ENCODE data around the gene BHMT2.

BHMT2 gene

DNA sequence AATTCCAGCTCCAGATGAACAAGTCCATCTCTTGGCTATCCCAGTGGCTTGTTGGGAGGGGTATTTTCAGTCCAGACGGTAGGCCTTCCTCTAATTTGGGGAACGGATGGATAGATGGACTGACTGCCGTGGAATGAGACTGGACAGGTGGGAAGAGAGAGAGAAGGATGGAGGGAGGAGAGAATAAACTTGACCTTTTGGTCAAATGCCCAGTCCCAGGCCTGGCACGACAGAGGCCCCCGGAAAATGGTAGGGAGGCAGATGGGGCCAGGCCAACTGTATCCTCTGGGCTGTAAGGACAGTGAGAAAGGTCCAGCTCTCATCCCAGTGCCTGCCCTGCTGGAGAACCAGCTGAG, 43.1 kb downstream of the BHMT2 start:
- Histone ChIP-seq H3K27me3 (peaks cover 49% of the 10 kb centered on the region), H3K36me3 (no peaks in the 10 kb centered on the region), H3K9me3 (no peaks in the 10 kb centered on the region), H3K4me1 (no peaks in the 10 kb centered on the region), H3K4me3 (ENCODE audit: low read depth, low read length) (no peak overlapping the region)
- TF ChIP-seq, protein P1, sequence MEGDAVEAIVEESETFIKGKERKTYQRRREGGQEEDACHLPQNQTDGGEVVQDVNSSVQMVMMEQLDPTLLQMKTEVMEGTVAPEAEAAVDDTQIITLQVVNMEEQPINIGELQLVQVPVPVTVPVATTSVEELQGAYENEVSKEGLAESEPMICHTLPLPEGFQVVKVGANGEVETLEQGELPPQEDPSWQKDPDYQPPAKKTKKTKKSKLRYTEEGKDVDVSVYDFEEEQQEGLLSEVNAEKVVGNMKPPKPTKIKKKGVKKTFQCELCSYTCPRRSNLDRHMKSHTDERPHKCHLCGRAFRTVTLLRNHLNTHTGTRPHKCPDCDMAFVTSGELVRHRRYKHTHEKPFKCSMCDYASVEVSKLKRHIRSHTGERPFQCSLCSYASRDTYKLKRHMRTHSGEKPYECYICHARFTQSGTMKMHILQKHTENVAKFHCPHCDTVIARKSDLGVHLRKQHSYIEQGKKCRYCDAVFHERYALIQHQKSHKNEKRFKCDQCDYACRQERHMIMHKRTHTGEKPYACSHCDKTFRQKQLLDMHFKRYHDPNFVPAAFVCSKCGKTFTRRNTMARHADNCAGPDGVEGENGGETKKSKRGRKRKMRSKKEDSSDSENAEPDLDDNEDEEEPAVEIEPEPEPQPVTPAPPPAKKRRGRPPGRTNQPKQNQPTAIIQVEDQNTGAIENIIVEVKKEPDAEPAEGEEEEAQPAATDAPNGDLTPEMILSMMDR (IDR thresholded peaks at IDR 0.05; ENCODE audit: low read depth, low read length) = no peak
- no peak for DNase-seq

DNA sequence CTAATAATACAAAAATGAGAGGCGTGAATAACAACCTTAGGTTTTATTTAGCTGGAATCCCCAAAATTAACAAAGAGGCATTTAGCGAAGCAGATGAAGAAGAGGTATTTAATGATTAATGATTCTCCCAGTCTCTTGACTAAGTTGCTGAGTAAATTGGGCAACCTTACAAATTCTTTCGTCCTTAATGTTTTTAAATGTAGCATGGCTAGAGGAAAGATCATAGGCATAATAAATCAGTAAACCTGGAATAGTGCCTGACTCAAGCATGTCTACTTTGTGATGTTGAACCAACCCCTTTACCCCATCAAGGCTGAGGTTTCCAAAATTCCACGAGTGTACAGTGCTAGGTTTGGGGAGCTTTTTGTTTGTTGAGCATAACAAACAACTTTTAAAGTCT, 49.9 kb downstream of the BHMT2 start:
- Histone ChIP-seq H3K9me3 (no peaks in the 10 kb centered on the region), H3K36me3 (no peaks in the 10 kb centered on the region), H3K27me3 (peaks cover 19% of the 10 kb centered on the region), H3K4me3 (ENCODE audit: low read depth, low read length) (no peak overlapping the region), H3K4me1 (no peaks in the 10 kb centered on the region)
- TF ChIP-seq, protein P1 (IDR thresholded peaks at IDR 0.05; ENCODE audit: low read depth, low read length) = no peak
- DNase-seq = no peak

DNA sequence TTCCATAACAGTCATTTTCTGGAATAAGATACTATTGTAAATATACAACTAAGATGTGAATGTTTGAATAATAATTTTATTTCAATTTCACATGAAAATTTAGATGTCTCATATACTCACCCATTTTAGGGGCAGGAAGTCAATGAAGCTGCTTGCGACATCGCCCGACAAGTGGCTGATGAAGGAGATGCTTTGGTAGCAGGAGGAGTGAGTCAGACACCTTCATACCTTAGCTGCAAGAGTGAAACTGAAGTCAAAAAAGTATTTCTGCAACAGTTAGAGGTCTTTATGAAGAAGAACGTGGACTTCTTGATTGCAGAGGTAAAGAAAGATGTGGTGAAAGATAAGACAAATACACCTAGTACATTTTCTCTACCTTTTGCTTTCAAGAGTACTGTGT, 50.7 kb downstream of the BHMT2 start:
- TF ChIP-seq, protein P1 (IDR thresholded peaks at IDR 0.05; ENCODE audit: low read depth, low read length) = no peak
- H3K4me3 ChIP-seq (ENCODE audit: low read depth, low read length) = no peak overlapping the region
- no peaks in the 10 kb centered on the region for H3K36me3 ChIP-seq
- H3K4me1 ChIP-seq = no peaks in the 10 kb centered on the region
- H3K9me3 ChIP-seq = no peaks in the 10 kb centered on the region
- peaks cover 13% of the 10 kb centered on the region for H3K27me3 ChIP-seq
- no peak for DNase-seq

DNA sequence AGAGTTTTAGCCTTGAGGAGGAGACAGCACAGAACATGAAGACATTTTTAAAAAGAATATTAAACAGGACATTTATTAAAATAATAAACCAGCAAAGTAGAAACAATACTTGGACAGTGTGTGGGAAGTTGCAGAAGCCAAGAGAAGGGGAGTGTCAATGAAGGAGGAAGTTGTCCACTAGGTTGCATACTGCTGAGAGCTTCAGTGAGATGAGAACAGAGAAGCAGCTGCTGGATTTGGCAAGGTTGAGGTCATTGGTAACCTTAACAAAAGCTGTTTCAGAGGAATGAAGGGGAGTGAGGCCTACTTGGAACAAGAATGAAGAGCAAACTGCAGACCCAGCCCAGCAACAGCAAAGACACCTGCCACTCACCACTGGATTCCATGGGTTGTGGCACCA, 53.4 kb downstream of the BHMT2 start:
- Histone ChIP-seq H3K36me3 (no peaks in the 10 kb centered on the region), H3K27me3 (peaks cover 7% of the 10 kb centered on the region), H3K9me3 (no peaks in the 10 kb centered on the region), H3K4me3 (ENCODE audit: low read depth, low read length) (no peak overlapping the region), H3K4me1 (no peaks in the 10 kb centered on the region)
- TF ChIP-seq, protein P1 (IDR thresholded peaks at IDR 0.05; ENCODE audit: low read depth, low read length) = no peak
- no peak for DNase-seq

DNA sequence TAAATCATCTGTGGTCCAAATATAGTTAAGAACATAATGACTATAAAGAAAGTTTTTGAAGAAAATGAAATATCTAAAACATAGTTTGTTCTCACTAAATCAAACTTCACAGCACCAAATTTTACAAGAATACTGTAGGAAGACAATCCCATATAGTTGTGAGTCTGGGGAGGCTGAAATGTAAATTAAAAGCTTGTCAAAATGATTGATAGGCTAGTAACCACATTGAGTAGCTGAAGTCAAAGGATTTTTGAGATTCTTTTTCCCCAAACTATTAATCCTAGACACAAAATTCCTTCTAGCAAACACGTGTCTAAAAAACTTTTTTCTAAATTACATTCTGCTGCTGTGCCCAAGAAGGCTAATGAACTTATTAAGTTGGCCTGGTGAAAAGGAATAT, 55.0 kb downstream of the BHMT2 start:
- no peak overlapping the region for H3K4me3 ChIP-seq (ENCODE audit: low read depth, low read length)
- no peaks in the 10 kb centered on the region for H3K9me3 ChIP-seq
- DNase-seq = no peak
- TF ChIP-seq, protein P1 (IDR thresholded peaks at IDR 0.05; ENCODE audit: low read depth, low read length) = no peak
- no peaks in the 10 kb centered on the region for H3K36me3 ChIP-seq
- no peaks in the 10 kb centered on the region for H3K27me3 ChIP-seq
- H3K4me1 ChIP-seq = no peaks in the 10 kb centered on the region

DNA sequence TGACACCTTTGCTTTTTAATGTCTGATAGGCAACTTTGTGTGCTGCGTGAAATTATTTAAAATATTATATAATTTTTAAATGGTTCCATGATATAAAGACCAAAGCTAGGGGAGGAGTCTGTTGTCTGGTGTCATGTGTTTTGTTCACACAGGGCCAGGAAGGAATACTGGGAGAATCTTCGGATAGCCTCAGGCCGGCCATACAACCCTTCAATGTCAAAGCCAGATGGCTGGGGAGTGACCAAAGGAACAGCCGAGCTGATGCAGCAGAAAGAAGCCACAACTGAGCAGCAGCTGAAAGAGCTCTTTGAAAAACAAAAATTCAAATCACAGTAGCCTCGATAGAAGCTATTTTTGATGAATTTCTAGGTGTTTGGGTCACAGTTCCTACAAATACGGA, 61.2 kb downstream of the BHMT2 start:
- H3K4me3 ChIP-seq (ENCODE audit: low read depth, low read length) = no peak overlapping the region

More for the DNA sequence above, 61.2 kb downstream of the BHMT2 start:
- Histone ChIP-seq H3K27me3 (no peaks in the 10 kb centered on the region), H3K9me3 (no peaks in the 10 kb centered on the region), H3K4me1 (no peaks in the 10 kb centered on the region), H3K36me3 (no peaks in the 10 kb centered on the region)
- DNase-seq = peak; percentile 22
- TF ChIP-seq, protein P1 (IDR thresholded peaks at IDR 0.05; ENCODE audit: low read depth, low read length) = no peak
